ENCODE results near the gene PACRG. TPM values are rescaled to one million over a fixed set of nuclear protein-coding genes. Genes with fewer than 3 reads are reported as not detected.

Gene PACRG
- total and polyA plus RNA-seq, 2 of the 8 experiments (the other 6 are each of a cell fraction or from before 2014, with no cell fraction given): 0.44 to 0.54 TPM

GRCh38 chr6:163118941-163119340 lies 391.2 kb downstream of the PACRG start:
- Histone ChIP-seq H3K4me1 (replicated peaks in 1 of 4; ENCODE audit: control insufficient read depth in 3 of 4, insufficient read depth in 4 of 4, low read length in 3 of 4) (peaks cover 0 to 2% (median 0%) of the 10 kb centered on the region in 4 experiments; a peak in 1 of 7 replicates), H3K27me3 (replicated peaks in 1 of 4; ENCODE audit: control insufficient read depth in 3 of 4, extremely low read depth in 1 of 4, insufficient read depth in 3 of 4, low read length in 3 of 4) (no peaks in the 10 kb centered on the region), H3K14ac (ENCODE audit: insufficient read length) (no peak overlapping the region), H4K5ac (ENCODE audit: insufficient read length, low read depth, low read length) (no peak overlapping the region), H3K18ac (ENCODE audit: extremely low read depth, low read length) (no peak overlapping the region), H3K79me1 (ENCODE audit: low read depth, low read length) (no peaks in the 10 kb centered on the region), H2AK5ac (ENCODE audit: low read depth, low read length) (no peak overlapping the region), H3K23ac (ENCODE audit: insufficient read length) (no peak overlapping the region), H3K9me3 (ENCODE audit: insufficient read depth in 2 of 2, low read depth in 1 of 2, low read length in 1 of 2) (peaks cover 0 to 4% of the 10 kb centered on the region in 2 experiments; a peak in 3 of 4 replicates), H2AFZ (ENCODE audit: low read length) (no peak overlapping the region), H2BK15ac (ENCODE audit: low read length) (no peak overlapping the region), H3K9ac (replicated peaks in 1 of 4; ENCODE audit: extremely low read depth in 1 of 4, low read depth in 3 of 4, low read length in 3 of 4) (no peak overlapping the region), H2BK12ac (ENCODE audit: low read depth, low read length) (no peak overlapping the region), H2BK20ac (ENCODE audit: low read length) (no peak overlapping the region), H2BK120ac (replicated peaks; ENCODE audit: low read depth, low read length) (no peak overlapping the region), H3K4me2 (ENCODE audit: insufficient read depth in 1 of 2, low read depth in 2 of 2, low read length in 2 of 2) (no peak overlapping the region), H4K8ac (ENCODE audit: extremely low read depth, insufficient read depth, low read length) (no peak overlapping the region), H3K23me2 (ENCODE audit: low read depth, low read length) (no peaks in the 10 kb centered on the region), H3K36me3 (ENCODE audit: control insufficient read depth in 2 of 4, insufficient read depth in 4 of 4, low read length in 3 of 4) (no peaks in the 10 kb centered on the region), H4K20me1 (replicated peaks in 1 of 2; ENCODE audit: control insufficient read depth in 1 of 2, insufficient read depth in 2 of 2, low read length in 2 of 2) (no peaks in the 10 kb centered on the region), H3K79me2 (ENCODE audit: control insufficient read depth in 1 of 2, insufficient read depth in 2 of 2, low read length in 2 of 2) (no peaks in the 10 kb centered on the region), H3K4ac (replicated peaks; ENCODE audit: insufficient read length, low read depth, low read length) (no peak overlapping the region), H3K27ac (ENCODE audit: low read depth, low read length) (no peak overlapping the region), H4K91ac (replicated peaks; ENCODE audit: insufficient read length, low read length) (no peak overlapping the region), H3K56ac (replicated peaks; ENCODE audit: insufficient read length, low read depth, low read length) (no peak overlapping the region), H2BK5ac (ENCODE audit: low read depth, low read length) (no peak overlapping the region), H3K4me3 (ENCODE audit: extremely low read depth in 1 of 4, insufficient read depth in 2 of 4, low read depth in 3 of 4, low read length in 4 of 4) (no peak overlapping the region)
- ChIA-PET CTCF (ENCODE audit: partially characterized antibody) (interaction anchor here (0.9 to 2.3 kb wide), 6 partner anchors 13 to 596 kb away, joined by 3 to 12 read pairs (median 4); no protein-coding TSS in a partner anchor), POLR2A (ENCODE audit: partially characterized antibody) (no interaction called here)
- 86% methylated on average over 6 of the region's 6 CpGs; no CpG with 5 or more reads in 1 of the 2 experiments for WGBS, 2 experiments (ENCODE audit: extremely low coverage in 1 of 2, insufficient coverage in 1 of 2, insufficient read length in 1 of 2, insufficient replicate concordance in 2 of 2, low coverage in 1 of 2, low lambda C conversion rate in 2 of 2, missing lambda C conversion rate in 1 of 2)
- DNase-seq (ENCODE audit: low read depth in 1 of 2, low spot score in 2 of 2) (no peak), FAIRE-seq (no peak)
- no peak for TF ChIP-seq TAF1 (IDR thresholded peaks at IDR 0.05; ENCODE audit: low read depth, low read length)
- no peak for TF ChIP-seq ATF3 (IDR thresholded peaks at IDR 0.05; ENCODE audit: insufficient read depth, low read depth, low read length)
- no peak for TF ChIP-seq TBP (IDR thresholded peaks at IDR 0.05; ENCODE audit: low read depth, low read length)
- TF ChIP-seq EGR1 (IDR thresholded peaks at IDR 0.05; ENCODE audit: borderline replicate concordance, low read depth, low read length): no peak
- TF ChIP-seq SUZ12 (IDR thresholded peaks at IDR 0.05; ENCODE audit: low read length): no peak
- TF ChIP-seq MAX (IDR thresholded peaks at IDR 0.05): no peak
- TF ChIP-seq EZH2 (IDR thresholded peaks at IDR 0.05; ENCODE audit: low read depth, low read length, severe bottlenecking): no peak
- no peak for TF ChIP-seq MAFK (IDR thresholded peaks at IDR 0.05; ENCODE audit: low read depth, low read length)
- TF ChIP-seq TAF7 (optimal IDR thresholded peaks at IDR 0.05; ENCODE audit: borderline replicate concordance, low read depth, low read length): no peak
- TF ChIP-seq CBX8 (IDR thresholded peaks at IDR 0.05; ENCODE audit: borderline replicate concordance, low read depth, low read length): no peak
- TF ChIP-seq ASH2L (IDR thresholded peaks at IDR 0.05; ENCODE audit: low read length): no peak
